SH-SY5Y (cell line): ENCODE data around the gene TNFRSF1B.

Source experiments
- GATA2 ChIP-seq: IDR thresholded peaks from 2 replicates; pipeline ENCODE4 v1.6.1; 2011; ENCODE audit warnings: mild to moderate bottlenecking, low read depth, low read length
- GATA3 ChIP-seq: IDR thresholded peaks from 2 replicates; pipeline ENCODE4 v1.6.1; 2011; ENCODE audit warnings: low read depth, mild to moderate bottlenecking, low read length, moderate library complexity

DNA sequence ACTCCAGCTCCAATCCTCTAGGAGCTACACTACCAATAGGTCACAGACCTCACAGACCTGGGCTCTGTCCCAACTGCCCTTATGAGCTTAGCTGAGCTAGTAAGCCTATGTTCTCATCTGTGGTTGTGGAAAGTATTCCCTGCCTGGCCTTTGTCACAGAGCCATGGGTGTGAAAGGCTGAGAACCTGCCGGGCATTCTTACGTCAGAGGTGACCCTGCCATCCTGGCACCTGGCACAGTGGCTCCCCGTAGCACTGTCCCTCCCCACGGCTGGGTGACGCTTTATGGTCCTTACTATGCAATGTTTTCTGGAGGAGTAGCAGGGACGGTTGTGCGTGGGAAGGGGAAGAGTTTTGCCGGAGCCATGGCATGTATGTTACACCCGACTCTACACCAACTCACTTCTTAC, 3.5 kb downstream of the TNFRSF1B start:
- TF ChIP-seq GATA2 (no peak), GATA3 (no peak)
